Gastrocnemius medialis (tissue), 4 donors: ENCODE measurements around the gene LCT. TPM values are rescaled to one million over a fixed set of nuclear protein-coding genes. Genes with fewer than 3 reads are reported as not detected.
A peak's percentile ranks its signal among the peaks of the same experiment; 100 is the strongest.
"Not testable (repeated sequence)": the region's sequence is repeated elsewhere in the genome, so short reads cannot be mapped to it uniquely, and the experiment has no call there.

Source experiments
- ATAC-seq, 2 donors: fragments of 150-250 bp; one replicate each; pipeline ENCODE4 v1.9.1; 2016
- DNase-seq, 2 donors: peaks; one replicate each; pipeline ENCODE4 v3.0.0-alpha.2; 2019
- H3K27ac ChIP-seq, 4 donors: fragments of 200-600 bp; sonication (generic); 1 replicate in 1 of 4; 2 replicates in 3 of 4; pipeline ENCODE4 v1.5.1; 2016 to 2018; ENCODE audit warnings: mild to moderate bottlenecking in 2 of 4, moderate library complexity in 1 of 4
- H3K27me3 ChIP-seq, 3 donors: fragments of 200-600 bp; sonication (generic) in 2 of 3; 1 replicate in 1 of 3; 2 replicates in 2 of 3; pipeline versions ENCODE4 v1.5.1 to v1.6.0; 2016 to 2019; ENCODE audit warnings: mild to moderate bottlenecking in 1 of 3, moderate library complexity in 1 of 3
- H3K36me3 ChIP-seq, 2 donors: fragments of 200-600 bp; sonication (generic) in 1 of 2; one replicate each; pipeline ENCODE4 v1.5.1; 2017 to 2018
- H3K4me1 ChIP-seq, 2 donors: fragments of 200-600 bp; sonication (generic) in 1 of 2; one replicate each; pipeline ENCODE4 v1.5.1; 2016 to 2017; ENCODE audit warnings: mild to moderate bottlenecking in 2 of 2
- H3K4me3 ChIP-seq, 4 donors: fragments of 200-600 bp; sonication (generic) in 3 of 4; 1 replicate in 1 of 4; 2 replicates in 3 of 4; pipeline ENCODE4 v1.5.1; 2016 to 2019; ENCODE audit warnings: mild to moderate bottlenecking in 2 of 4
- H3K9me3 ChIP-seq, 3 donors: fragments of 200-600 bp; sonication (generic) in 2 of 3; 1 replicate in 1 of 3; 2 replicates in 2 of 3; pipeline ENCODE4 v1.5.1; 2016 to 2019
- POLR2A ChIP-seq, 2 donors: fragments of 450-650 bp; IDR thresholded peaks; one replicate each; pipeline ENCODE4 v1.6.1; 2017; ENCODE audit warnings: antibody characterized with exemption in 2 of 2, mild to moderate bottlenecking in 2 of 2, moderate library complexity in 2 of 2
- in situ Hi-C, 4 donors: fragments of 200-750 bp; cut with MboI; loops; one replicate each; pipeline versions ENCODE4 v1.15.0 to v1.8.0; 2017; ENCODE audit warnings: low sequenced_read_pairs in 4 of 4
- intact Hi-C: fragments of 100-400 bp; cut with DNase I; formaldehyde crosslinking; loops from one replicate; pipeline ENCODE4 v1.15.1; 2023; ENCODE audit warnings: low total_unique reads
- total RNA-seq, 4 donors: library from RNA; depleted of rRNA; stranded (reverse); fragments of >200 nt; gene quantifications; one replicate each; pipeline versions ENCODE4 v1.1.0 to v1.2.3, GENCODE V29; 2016
- TF ChIP-seq, protein P1 (sequence below), 5 experiments: fragments of 450-650 bp in 3 of 5; fragments of 200-600 bp in 2 of 5; sonication (generic) in 2 of 5; IDR thresholded peaks in 4 of 5; conservative IDR thresholded peaks in 1 of 5; 1 replicate in 4 of 5; 2 replicates in 1 of 5; pipeline ENCODE4 v1.5.1; 2016 to 2019; ENCODE audit warnings: antibody characterized with exemption in 5 of 5, mild to moderate bottlenecking in 3 of 5, moderate library complexity in 3 of 5

The LCT gene
- under 1 TPM in 1 of 4 donors, not detected in 3; 0.13 TPM for total RNA-seq

DNA sequence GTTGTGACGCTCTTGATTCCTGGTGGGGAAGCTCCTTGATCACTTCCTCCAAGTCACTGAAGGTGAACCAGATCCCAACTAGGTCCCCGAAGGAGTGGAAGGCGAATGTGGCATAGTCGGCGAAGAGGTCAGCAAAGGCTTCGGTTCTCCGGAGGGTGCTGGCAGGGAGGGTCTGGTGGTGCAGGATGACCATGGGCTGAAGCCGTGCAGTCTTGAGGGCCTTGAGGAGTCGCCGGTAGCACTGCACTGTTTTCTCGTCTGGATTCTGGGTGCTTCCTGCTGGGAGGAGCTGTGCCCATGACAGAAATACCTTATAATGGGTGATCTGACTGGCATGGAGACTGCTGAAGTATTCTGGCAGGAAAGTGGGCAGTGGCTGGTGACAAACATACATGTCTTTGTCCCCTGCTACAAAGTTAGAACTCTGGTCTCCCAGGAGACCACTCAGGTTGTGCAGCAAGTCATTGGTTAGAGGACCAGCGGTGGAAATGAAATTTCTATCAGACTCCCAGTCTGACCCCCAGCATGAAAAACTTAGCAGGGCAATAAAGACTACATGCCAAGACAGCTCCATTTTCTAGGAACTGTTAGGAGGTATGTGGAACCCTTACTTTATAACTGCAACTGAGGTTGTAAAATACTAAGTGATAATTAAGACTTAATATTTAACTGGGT is at the start of gene LCT:
LCT (minus strand) TSS at position 589 of the 675 bp plus-strand sequence; CDS start at position 574, 15 bp downstream.
- in situ Hi-C loops (no loop called here), intact Hi-C loops (no loop called here)
- DNase-seq (no peak), ATAC-seq (no peak)
- Histone ChIP-seq H3K4me1 (peaks cover 8 to 17% of the 10 kb centered on the region in 2 donors), H3K27me3 (no peaks in the 10 kb centered on the region), H3K27ac (no peak within 1 kb of the TSS), H3K4me3 (no peak within 1 kb of the TSS), H3K36me3 (no peaks in the 10 kb centered on the region), H3K9me3 (no peaks in the 10 kb centered on the region)
- TF ChIP-seq, protein P1, sequence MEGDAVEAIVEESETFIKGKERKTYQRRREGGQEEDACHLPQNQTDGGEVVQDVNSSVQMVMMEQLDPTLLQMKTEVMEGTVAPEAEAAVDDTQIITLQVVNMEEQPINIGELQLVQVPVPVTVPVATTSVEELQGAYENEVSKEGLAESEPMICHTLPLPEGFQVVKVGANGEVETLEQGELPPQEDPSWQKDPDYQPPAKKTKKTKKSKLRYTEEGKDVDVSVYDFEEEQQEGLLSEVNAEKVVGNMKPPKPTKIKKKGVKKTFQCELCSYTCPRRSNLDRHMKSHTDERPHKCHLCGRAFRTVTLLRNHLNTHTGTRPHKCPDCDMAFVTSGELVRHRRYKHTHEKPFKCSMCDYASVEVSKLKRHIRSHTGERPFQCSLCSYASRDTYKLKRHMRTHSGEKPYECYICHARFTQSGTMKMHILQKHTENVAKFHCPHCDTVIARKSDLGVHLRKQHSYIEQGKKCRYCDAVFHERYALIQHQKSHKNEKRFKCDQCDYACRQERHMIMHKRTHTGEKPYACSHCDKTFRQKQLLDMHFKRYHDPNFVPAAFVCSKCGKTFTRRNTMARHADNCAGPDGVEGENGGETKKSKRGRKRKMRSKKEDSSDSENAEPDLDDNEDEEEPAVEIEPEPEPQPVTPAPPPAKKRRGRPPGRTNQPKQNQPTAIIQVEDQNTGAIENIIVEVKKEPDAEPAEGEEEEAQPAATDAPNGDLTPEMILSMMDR (IDR thresholded peaks at IDR 0.05 in 4 of 5, conservative IDR thresholded peaks at IDR 0.05 in 1 of 5), result no peak
- TF ChIP-seq POLR2A (IDR thresholded peaks at IDR 0.05), result no peak

DNA sequence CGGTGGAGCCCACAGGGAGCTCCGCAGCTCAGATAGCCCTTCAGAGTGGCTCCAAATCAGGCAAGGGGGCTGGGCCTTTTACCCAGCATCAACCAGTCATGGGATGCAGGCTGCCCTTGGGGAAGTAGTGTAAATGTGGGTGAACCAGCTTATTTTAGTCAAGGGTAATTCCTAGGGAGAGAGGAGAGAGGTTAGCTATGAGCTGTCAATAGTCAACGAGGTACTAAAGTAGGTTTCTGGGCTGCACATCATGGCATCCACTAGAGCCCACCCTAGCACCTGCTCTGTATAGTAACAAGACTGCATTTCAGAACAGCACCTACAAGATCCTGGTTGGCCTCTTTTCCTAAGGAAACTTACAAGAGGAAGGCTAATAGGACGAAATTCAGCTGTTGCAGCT is 48.7 kb upstream of the LCT start:
- no peak for ATAC-seq
- in situ Hi-C loops, result no loop called here
- TF ChIP-seq, protein P1 (IDR thresholded peaks at IDR 0.05 in 4 of 5, conservative IDR thresholded peaks at IDR 0.05 in 1 of 5), result no peak
- no peak for TF ChIP-seq POLR2A (IDR thresholded peaks at IDR 0.05)

DNA sequence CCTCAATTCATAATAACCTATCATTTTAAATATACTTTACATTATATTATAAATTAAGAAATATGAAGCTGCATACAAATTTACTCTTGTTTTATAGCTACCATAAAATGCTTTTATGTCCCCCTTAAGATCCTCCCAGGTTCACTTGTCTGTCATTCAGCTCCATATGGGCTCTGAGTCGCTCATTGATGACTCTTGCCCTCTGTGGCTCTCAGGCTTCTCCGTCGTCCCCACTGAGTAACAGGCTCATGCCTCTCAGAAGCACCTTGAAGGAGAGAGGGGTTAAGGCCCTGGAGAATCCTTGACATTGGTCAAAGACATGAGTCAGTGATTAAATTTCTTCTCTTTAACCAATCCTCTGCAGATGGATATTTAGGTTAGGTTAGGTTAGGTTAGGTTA is 45.4 kb upstream of the LCT start:
- H3K27ac ChIP-seq, result no peak overlapping the region

More for the DNA sequence above, 48.7 kb upstream of the LCT start:
- no peak for DNase-seq
- Histone ChIP-seq H3K4me1 (peaks cover 0 to 3% of the 10 kb centered on the region in 2 donors), H3K27me3 (no peaks in the 10 kb centered on the region), H3K36me3 (no peaks in the 10 kb centered on the region), H3K9me3 (no peaks in the 10 kb centered on the region), H3K4me3 (no peak overlapping the region), H3K27ac (no peak overlapping the region)
- intact Hi-C loops, result no loop called here

DNA sequence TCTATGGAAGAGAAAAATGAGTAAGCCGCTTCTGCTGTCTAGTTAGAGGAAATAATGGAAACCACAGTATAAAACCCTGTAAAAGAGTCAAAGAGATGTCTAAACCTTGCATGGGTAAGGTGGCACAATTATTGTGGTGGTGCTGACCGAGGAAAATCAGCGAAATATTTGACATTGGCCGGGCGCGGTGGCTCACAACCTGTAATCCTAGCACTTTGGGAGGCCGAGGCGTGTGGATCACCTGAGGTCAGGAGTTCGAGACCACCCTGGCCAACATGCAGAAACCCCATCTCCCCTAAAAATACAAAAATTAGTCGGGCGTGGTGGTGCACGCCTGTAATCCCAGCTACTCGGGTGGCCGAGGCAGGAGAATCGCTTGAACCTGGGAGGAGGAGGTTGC is 39.8 kb upstream of the LCT start:
- H3K9me3 ChIP-seq, H3K36me3 ChIP-seq, DNase-seq, ATAC-seq, in situ Hi-C loops, H3K27me3 ChIP-seq: not testable (repeated sequence)
- peak overlapping the region; percentile 80 to 90 (median 87) for H3K27ac ChIP-seq
- H3K4me3 ChIP-seq, result peak overlapping the region; percentile 74 to 93 (median 78)
- intact Hi-C loops, result loop anchor here (1.0 to 10.0 kb wide), 3 partner anchors 109 to 342 kb away; partner anchors contain the start of genes DARS1, R3HDM1, UBXN4 and ZRANB3
- H3K4me1 ChIP-seq, result peaks cover 6 to 13% of the 10 kb centered on the region in 2 donors

More for the DNA sequence above, 45.4 kb upstream of the LCT start:
- ATAC-seq (no peak), DNase-seq (no peak)
- H3K27me3 ChIP-seq, result no peaks in the 10 kb centered on the region
- no peak overlapping the region for H3K4me3 ChIP-seq
- no peak for TF ChIP-seq POLR2A (IDR thresholded peaks at IDR 0.05)
- TF ChIP-seq, protein P1 (IDR thresholded peaks at IDR 0.05 in 4 of 5, conservative IDR thresholded peaks at IDR 0.05 in 1 of 5), result no peak
- in situ Hi-C loops, result no loop called here
- H3K36me3 ChIP-seq, result no peaks in the 10 kb centered on the region
- intact Hi-C loops, result no loop called here
- no peaks in the 10 kb centered on the region for H3K9me3 ChIP-seq
- H3K4me1 ChIP-seq, result peaks cover 0 to 3% of the 10 kb centered on the region in 2 donors

DNA sequence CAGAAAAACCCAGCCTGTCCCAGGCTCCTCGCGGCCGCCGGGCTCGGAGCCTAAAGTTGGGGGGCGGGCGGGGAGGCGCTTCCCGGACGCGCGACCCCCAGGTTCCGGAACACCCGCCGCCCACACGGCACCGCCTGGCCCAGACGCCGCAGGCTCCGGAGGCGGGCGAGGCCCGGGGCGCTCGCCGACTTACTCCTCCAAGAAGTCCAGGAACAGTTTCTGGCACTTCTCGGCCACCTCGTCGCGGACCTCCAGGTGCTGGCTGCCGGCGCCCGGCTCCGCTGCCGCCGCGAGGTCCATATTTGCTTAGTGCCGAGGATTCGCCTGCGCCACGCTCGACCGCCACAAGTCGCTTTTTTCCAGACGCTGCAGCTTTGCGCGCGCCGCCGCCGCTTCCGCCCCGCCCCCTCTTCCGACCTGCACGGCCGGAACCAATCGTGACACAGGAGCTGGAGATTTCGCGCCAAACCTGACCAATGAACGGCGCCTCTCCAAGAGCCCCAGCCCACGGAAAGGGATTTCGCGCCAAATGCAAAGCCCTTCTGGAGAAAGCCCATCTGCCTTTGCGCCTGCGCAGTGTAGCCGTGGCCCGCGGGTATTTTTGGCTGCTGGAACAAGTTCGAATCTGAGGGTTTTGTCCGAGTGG is 39.2 kb upstream of the LCT start, which contains the start of gene MCM6:
MCM6 (minus strand) TSS at position 378 of the 646 bp plus-strand sequence; CDS start at position 300, 78 bp downstream.
- in situ Hi-C loops (no loop called here), intact Hi-C loops (loop anchor here (1.0 to 10.0 kb wide), 3 partner anchors 109 to 341 kb away; partner anchors contain the start of genes DARS1, R3HDM1, UBXN4 and ZRANB3)
- ATAC-seq (peak; percentile 98 to 100), DNase-seq (peak; percentile 95 to 97)
- H3K27ac ChIP-seq, result peak within 1 kb of the TSS; percentile 80 to 90 (median 87)
- TF ChIP-seq, protein P1 (IDR thresholded peaks at IDR 0.05 in 4 of 5, conservative IDR thresholded peaks at IDR 0.05 in 1 of 5), result peak in 3 of 5 experiments; percentile 10 to 46 (median 34)
- peak; percentile 44 to 65 for TF ChIP-seq POLR2A (IDR thresholded peaks at IDR 0.05)
- H3K27me3 ChIP-seq, result no peaks in the 10 kb centered on the region
- H3K4me3 ChIP-seq, result peak within 1 kb of the TSS; percentile 74 to 93 (median 78)
- H3K9me3 ChIP-seq, result no peaks in the 10 kb centered on the region
- peaks cover 6 to 13% of the 10 kb centered on the region in 2 donors for H3K4me1 ChIP-seq
- H3K36me3 ChIP-seq, result peaks cover 0 to 3% of the 10 kb centered on the region in 2 donors
